GM04503 (cell line): ENCODE results near the gene VWA8.

Source experiments
- DNase-seq: peaks from one replicate; pipeline ENCODE4 v3.0.0-alpha.2; 2012; ENCODE audit warnings: low read depth

Gene VWA8

DNA sequence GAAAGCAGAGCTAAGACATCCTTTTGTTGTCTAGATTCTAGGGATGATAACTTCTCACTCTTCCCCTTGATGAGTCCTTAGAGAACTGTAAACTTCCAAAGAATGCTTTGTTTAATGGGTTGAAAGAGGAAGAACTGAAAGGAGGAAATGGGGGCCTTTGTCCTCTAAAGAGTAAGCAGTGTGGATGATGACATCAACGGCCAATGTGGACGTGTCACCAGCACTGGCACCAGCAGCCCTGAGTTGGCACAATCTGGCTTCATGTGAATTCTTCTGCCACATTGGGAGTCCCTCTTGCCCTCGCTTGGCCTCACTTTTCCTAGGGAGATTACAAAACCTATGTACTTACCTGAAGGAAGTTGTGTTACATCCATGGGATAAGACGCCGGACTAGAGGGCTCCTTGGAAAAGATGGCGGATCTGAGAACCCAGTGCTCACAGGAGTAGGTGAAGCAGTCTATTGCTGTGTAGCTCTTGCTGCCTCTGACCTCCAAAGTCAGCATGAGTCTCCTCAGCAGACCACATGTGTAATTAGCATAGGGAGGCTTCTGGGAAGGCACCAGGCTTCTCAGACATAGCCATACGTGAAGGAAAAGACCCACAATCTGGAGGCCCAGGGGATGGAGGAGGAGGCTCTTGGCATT lies 440.8 kb downstream of the VWA8 start:
- DNase-seq, result no peak
